ENCODE measurements around the gene DNAAF3.

DNAAF3 gene

DNA sequence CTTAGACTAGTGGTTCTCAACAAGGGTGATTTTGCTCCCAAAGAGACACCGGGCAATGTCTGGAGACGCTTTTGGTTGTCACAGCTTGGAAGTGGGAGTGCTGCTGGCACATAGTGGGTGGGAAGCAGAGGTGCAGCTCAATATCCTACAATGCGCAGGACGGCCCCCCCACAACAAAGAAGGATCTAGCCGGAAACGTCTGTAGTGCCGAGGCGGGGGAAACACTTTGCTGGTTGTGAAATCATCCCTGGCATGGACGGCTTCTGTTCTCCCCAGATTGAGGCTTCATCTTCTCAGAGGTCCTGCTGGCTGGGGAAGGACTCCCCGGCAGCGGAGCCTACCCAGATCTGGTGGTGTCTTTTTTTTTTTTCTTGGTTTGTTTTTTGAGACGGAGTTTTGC is 27.1 kb upstream of the DNAAF3 start:
- no peak overlapping the region for H2BK12ac ChIP-seq (ENCODE audit: low read length)
- H4K8ac ChIP-seq (ENCODE audit: low read depth, low read length): no peak overlapping the region
- H3K9me3 ChIP-seq (replicated peaks in 1 of 2; ENCODE audit: control insufficient read depth in 2 of 2, insufficient read depth in 1 of 2, low read depth in 1 of 2, low read length in 2 of 2): no peaks in the 10 kb centered on the region
- no peak overlapping the region for H2AK5ac ChIP-seq (ENCODE audit: low read depth, low read length)
- no peak overlapping the region for H3K4me2 ChIP-seq (ENCODE audit: insufficient read depth, low read length, poor library complexity, severe bottlenecking)
- no peak overlapping the region for H3K27ac ChIP-seq (replicated peaks; ENCODE audit: low read length)
- H3K4me3 ChIP-seq (ENCODE audit: low read length in 2 of 2): no peak overlapping the region
- no peak overlapping the region for H2BK5ac ChIP-seq (ENCODE audit: low read length)
- H2AFZ ChIP-seq (ENCODE audit: low read length): no peak overlapping the region
- WGBS, 2 donors (ENCODE audit: extremely low coverage in 2 of 2, insufficient read length in 2 of 2, insufficient replicate concordance in 1 of 2): no CpG with 5 or more reads among the region's 12 CpGs
- H3K14ac ChIP-seq (ENCODE audit: low read length): no peak overlapping the region
- peaks cover 0 to 3% of the 10 kb centered on the region in 2 donors for H3K4me1 ChIP-seq (ENCODE audit: control insufficient read depth in 2 of 2, insufficient read depth in 1 of 2, low read depth in 1 of 2, low read length in 2 of 2)
- no peak overlapping the region for H3K9ac ChIP-seq (ENCODE audit: low read depth, low read length, poor library complexity)
- H3K36me3 ChIP-seq (replicated peaks in 1 of 2; ENCODE audit: control insufficient read depth in 2 of 2, insufficient read depth in 2 of 2, low read length in 2 of 2): no peaks in the 10 kb centered on the region
- no peaks in the 10 kb centered on the region for H3K79me1 ChIP-seq (ENCODE audit: low read depth, low read length)
- DNase-seq (ENCODE audit: low spot score): no peak
- H3K4ac ChIP-seq (ENCODE audit: low read length): no peak overlapping the region
- no peak overlapping the region for H3K18ac ChIP-seq (ENCODE audit: low read length)
- H2BK120ac ChIP-seq (ENCODE audit: low read depth, low read length): no peak overlapping the region
- H3K23ac ChIP-seq (ENCODE audit: low read depth, low read length, poor library complexity): no peak overlapping the region
- H3K27me3 ChIP-seq (ENCODE audit: control insufficient read depth in 3 of 3, insufficient read depth in 3 of 3, low read depth in 1 of 3, low read length in 3 of 3): no peaks in the 10 kb centered on the region
- H4K91ac ChIP-seq (ENCODE audit: low read depth, low read length, poor library complexity): no peak overlapping the region
- H2BK15ac ChIP-seq (ENCODE audit: low read length): no peak overlapping the region

DNA sequence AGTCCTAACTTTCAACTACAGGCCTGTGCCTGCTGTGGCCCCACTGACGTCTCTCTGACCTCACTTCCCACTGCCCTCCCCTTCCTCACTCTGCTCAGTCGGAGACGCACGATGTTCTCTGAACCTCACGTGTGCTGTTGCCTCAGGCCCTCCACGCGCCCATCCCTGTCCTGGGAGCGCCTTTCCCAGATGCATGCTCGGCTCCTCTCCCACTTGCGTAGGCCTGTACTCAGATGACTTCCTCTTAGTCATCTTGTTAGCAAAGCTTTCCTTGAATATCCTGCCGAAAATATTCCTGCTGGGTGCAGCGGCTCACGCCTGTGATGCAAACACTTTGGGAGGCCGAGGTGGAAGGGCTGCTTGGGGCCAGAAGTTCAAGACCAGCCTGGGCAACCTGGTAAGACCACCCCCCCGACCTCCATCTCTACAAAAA is 23.0 kb upstream of the DNAAF3 start:
- H4K8ac ChIP-seq (ENCODE audit: low read depth, low read length): no peak overlapping the region
- WGBS, 2 donors (ENCODE audit: extremely low coverage in 2 of 2, insufficient read length in 2 of 2, insufficient replicate concordance in 1 of 2): no CpG with 5 or more reads among the region's 15 CpGs
- H3K23ac ChIP-seq (ENCODE audit: low read depth, low read length, poor library complexity): no peak overlapping the region
- no peak overlapping the region for H3K9ac ChIP-seq (ENCODE audit: low read depth, low read length, poor library complexity)
- no peaks in the 10 kb centered on the region for H3K9me3 ChIP-seq (replicated peaks in 1 of 2; ENCODE audit: control insufficient read depth in 2 of 2, insufficient read depth in 1 of 2, low read depth in 1 of 2, low read length in 2 of 2)
- H2BK15ac ChIP-seq (ENCODE audit: low read length): no peak overlapping the region
- peaks cover 0 to 2% of the 10 kb centered on the region in 2 donors for H3K4me1 ChIP-seq (ENCODE audit: control insufficient read depth in 2 of 2, insufficient read depth in 1 of 2, low read depth in 1 of 2, low read length in 2 of 2)
- H3K79me1 ChIP-seq (ENCODE audit: low read depth, low read length): no peaks in the 10 kb centered on the region
- H3K4me3 ChIP-seq (ENCODE audit: low read length in 2 of 2): no peak overlapping the region
- no peak overlapping the region for H3K27ac ChIP-seq (replicated peaks; ENCODE audit: low read length)
- no peaks in the 10 kb centered on the region for H3K36me3 ChIP-seq (replicated peaks in 1 of 2; ENCODE audit: control insufficient read depth in 2 of 2, insufficient read depth in 2 of 2, low read length in 2 of 2)
- no peak for DNase-seq (ENCODE audit: low spot score)
- H3K4ac ChIP-seq (ENCODE audit: low read length): no peak overlapping the region
- no peak overlapping the region for H2BK12ac ChIP-seq (ENCODE audit: low read length)
- H2BK120ac ChIP-seq (ENCODE audit: low read depth, low read length): no peak overlapping the region
- H3K14ac ChIP-seq (ENCODE audit: low read length): no peak overlapping the region
- no peak overlapping the region for H3K18ac ChIP-seq (ENCODE audit: low read length)
- H2AFZ ChIP-seq (ENCODE audit: low read length): peak overlapping the region; percentile 62
- H4K91ac ChIP-seq (ENCODE audit: low read depth, low read length, poor library complexity): no peak overlapping the region
- no peak overlapping the region for H2BK5ac ChIP-seq (ENCODE audit: low read length)
- peaks cover 0 to 14% (median 0%) of the 10 kb centered on the region in 3 experiments for H3K27me3 ChIP-seq (ENCODE audit: control insufficient read depth in 3 of 3, insufficient read depth in 3 of 3, low read depth in 1 of 3, low read length in 3 of 3)
- H3K4me2 ChIP-seq (ENCODE audit: insufficient read depth, low read length, poor library complexity, severe bottlenecking): no peak overlapping the region
- H2AK5ac ChIP-seq (ENCODE audit: low read depth, low read length): no peak overlapping the region

GRCh38 chr19:55188625-55189024 is 22.2 kb upstream of the DNAAF3 start:
- WGBS, 2 donors (ENCODE audit: extremely low coverage in 2 of 2, insufficient read length in 2 of 2, insufficient replicate concordance in 1 of 2): no CpG with 5 or more reads among the region's 8 CpGs
- H3K18ac ChIP-seq (ENCODE audit: low read length): no peak overlapping the region
- no peak overlapping the region for H3K9ac ChIP-seq (ENCODE audit: low read depth, low read length, poor library complexity)
- H4K8ac ChIP-seq (ENCODE audit: low read depth, low read length): peak overlapping the region; percentile 17
- no peak overlapping the region for H2AK5ac ChIP-seq (ENCODE audit: low read depth, low read length)
- H3K14ac ChIP-seq (ENCODE audit: low read length): no peak overlapping the region
- peak overlapping the region; percentile 81 for H2AFZ ChIP-seq (ENCODE audit: low read length)
- H3K9me3 ChIP-seq (replicated peaks in 1 of 2; ENCODE audit: control insufficient read depth in 2 of 2, insufficient read depth in 1 of 2, low read depth in 1 of 2, low read length in 2 of 2): no peaks in the 10 kb centered on the region
- peaks cover 0 to 14% (median 0%) of the 10 kb centered on the region in 3 experiments for H3K27me3 ChIP-seq (ENCODE audit: control insufficient read depth in 3 of 3, insufficient read depth in 3 of 3, low read depth in 1 of 3, low read length in 3 of 3)
- no peak overlapping the region for H2BK5ac ChIP-seq (ENCODE audit: low read length)
- no peaks in the 10 kb centered on the region for H3K79me1 ChIP-seq (ENCODE audit: low read depth, low read length)
- peaks cover 0 to 2% of the 10 kb centered on the region in 2 donors for H3K4me1 ChIP-seq (ENCODE audit: control insufficient read depth in 2 of 2, insufficient read depth in 1 of 2, low read depth in 1 of 2, low read length in 2 of 2)
- H3K36me3 ChIP-seq (replicated peaks in 1 of 2; ENCODE audit: control insufficient read depth in 2 of 2, insufficient read depth in 2 of 2, low read length in 2 of 2): no peaks in the 10 kb centered on the region
- no peak overlapping the region for H3K4me3 ChIP-seq (ENCODE audit: low read length in 2 of 2)
- peak overlapping the region; percentile 11 for H3K4me2 ChIP-seq (ENCODE audit: insufficient read depth, low read length, poor library complexity, severe bottlenecking)
- H3K27ac ChIP-seq (replicated peaks; ENCODE audit: low read length): no peak overlapping the region
- no peak overlapping the region for H3K4ac ChIP-seq (ENCODE audit: low read length)
- H2BK15ac ChIP-seq (ENCODE audit: low read length): no peak overlapping the region
- H4K91ac ChIP-seq (ENCODE audit: low read depth, low read length, poor library complexity): no peak overlapping the region
- no peak overlapping the region for H2BK12ac ChIP-seq (ENCODE audit: low read length)
- no peak overlapping the region for H2BK120ac ChIP-seq (ENCODE audit: low read depth, low read length)
- H3K23ac ChIP-seq (ENCODE audit: low read depth, low read length, poor library complexity): no peak overlapping the region
- DNase-seq (ENCODE audit: low spot score): no peak

DNA sequence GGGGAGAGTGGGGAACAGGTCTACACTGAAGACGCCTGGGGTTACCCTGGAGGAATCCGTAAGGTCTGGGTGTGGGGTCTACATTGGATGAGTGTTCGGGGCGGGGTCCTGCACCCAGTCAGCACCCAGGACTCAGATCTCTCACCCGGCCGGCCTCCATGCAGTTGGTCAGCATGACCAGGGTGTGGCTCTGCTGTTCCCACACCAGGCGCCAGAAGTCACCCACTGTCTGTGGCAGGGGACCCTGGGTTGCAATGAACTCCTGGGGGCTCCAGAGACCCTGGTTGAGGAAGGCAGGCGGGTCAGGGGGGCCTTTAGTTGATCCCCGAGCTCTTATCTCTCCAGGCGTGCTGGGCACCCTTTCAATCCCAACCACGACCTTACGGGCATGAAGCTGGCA is 19.7 kb upstream of the DNAAF3 start:
- Histone ChIP-seq H3K36me3 (replicated peaks in 1 of 2; ENCODE audit: control insufficient read depth in 2 of 2, insufficient read depth in 2 of 2, low read length in 2 of 2) (no peaks in the 10 kb centered on the region), H3K23ac (ENCODE audit: low read depth, low read length, poor library complexity) (no peak overlapping the region), H2AFZ (ENCODE audit: low read length) (no peak overlapping the region), H3K9me3 (replicated peaks in 1 of 2; ENCODE audit: control insufficient read depth in 2 of 2, insufficient read depth in 1 of 2, low read depth in 1 of 2, low read length in 2 of 2) (no peaks in the 10 kb centered on the region), H3K27ac (replicated peaks; ENCODE audit: low read length) (no peak overlapping the region), H2AK5ac (ENCODE audit: low read depth, low read length) (peak overlapping the region; percentile 36), H2BK12ac (ENCODE audit: low read length) (no peak overlapping the region), H3K14ac (ENCODE audit: low read length) (no peak overlapping the region), H2BK120ac (ENCODE audit: low read depth, low read length) (no peak overlapping the region), H3K9ac (ENCODE audit: low read depth, low read length, poor library complexity) (no peak overlapping the region), H3K4me2 (ENCODE audit: insufficient read depth, low read length, poor library complexity, severe bottlenecking) (no peak overlapping the region), H2BK5ac (ENCODE audit: low read length) (no peak overlapping the region), H4K8ac (ENCODE audit: low read depth, low read length) (no peak overlapping the region), H3K4me1 (ENCODE audit: control insufficient read depth in 2 of 2, insufficient read depth in 1 of 2, low read depth in 1 of 2, low read length in 2 of 2) (peaks cover 0 to 2% of the 10 kb centered on the region in 2 donors), H3K4ac (ENCODE audit: low read length) (no peak overlapping the region), H3K4me3 (ENCODE audit: low read length in 2 of 2) (no peak overlapping the region), H4K91ac (ENCODE audit: low read depth, low read length, poor library complexity) (no peak overlapping the region), H3K79me1 (ENCODE audit: low read depth, low read length) (no peaks in the 10 kb centered on the region), H3K27me3 (ENCODE audit: control insufficient read depth in 3 of 3, insufficient read depth in 3 of 3, low read depth in 1 of 3, low read length in 3 of 3) (peaks cover 0 to 29% (median 11%) of the 10 kb centered on the region in 3 experiments), H3K18ac (ENCODE audit: low read length) (no peak overlapping the region), H2BK15ac (ENCODE audit: low read length) (no peak overlapping the region)
- DNase-seq (ENCODE audit: low spot score): no peak
- no CpG with 5 or more reads among the region's 12 CpGs for WGBS, 2 donors (ENCODE audit: extremely low coverage in 2 of 2, insufficient read length in 2 of 2, insufficient replicate concordance in 1 of 2)
